K562 (cell line): Measurements from ENCODE around the gene PCLAF. TPM values are rescaled to one million over a fixed set of nuclear protein-coding genes. Genes with fewer than 3 reads are reported as not detected.

Experiments used
- MEF2A ChIP-seq: IDR thresholded peaks from 2 replicates; pipeline ENCODE4 v1.6.1; 2011; ENCODE audit warnings: low read depth, mild to moderate bottlenecking, low read length, moderate library complexity; ENCODE audit not compliant: control insufficient read depth
- MYC ChIP-seq, 2 experiments: fragments of 250-450 bp in 1 of 2; sonication (Bioruptor Pico) in 1 of 2; IDR thresholded peaks; 2 replicates each; pipeline versions ENCODE4 v1.5.1 to v1.6.1; 2012 to 2021; ENCODE audit warnings: low read depth in 2 of 2, borderline replicate concordance in 1 of 2, improper control_type of control experiment in 1 of 2, low read length in 1 of 2, mild to moderate bottlenecking in 1 of 2, moderate library complexity in 1 of 2
- NCOR1 ChIP-seq: fragments of 450-650 bp; IDR thresholded peaks from 2 replicates; pipeline ENCODE4 v1.6.1; 2016; ENCODE audit warnings: mild to moderate bottlenecking, moderate library complexity
- NFIC ChIP-seq: fragments of 450-650 bp; IDR thresholded peaks from 2 replicates; pipeline ENCODE4 v1.6.1; 2017; ENCODE audit warnings: mild to moderate bottlenecking, inconsistent platforms
- NFIX ChIP-seq: fragments of 250-450 bp; sonication (Bioruptor Pico); IDR thresholded peaks from 2 replicates; pipeline ENCODE4 v1.4.0; 2020; ENCODE audit warnings: low read depth, mild to moderate bottlenecking, moderate library complexity
- NFYB ChIP-seq: IDR thresholded peaks from 2 replicates; pipeline ENCODE4 v1.6.1; 2011; ENCODE audit warnings: mild to moderate bottlenecking, moderate library complexity; ENCODE audit not compliant: insufficient read length; ENCODE audit errors: extremely low read depth
- PBX2 ChIP-seq, 2 experiments: IDR thresholded peaks in 1 of 2; conservative IDR thresholded peaks in 1 of 2; 2 replicates each; pipeline ENCODE4 v1.6.1; 2016; ENCODE audit warnings: low read depth in 2 of 2, mild to moderate bottlenecking in 1 of 2, missing compliant biosample characterization in 1 of 2, missing genetic modification characterization in 1 of 2, moderate library complexity in 1 of 2
- RBFOX2 ChIP-seq: fragments of 200-400 bp; formaldehyde crosslinking; IDR thresholded peaks from 2 replicates; pipeline ENCODE4 v1.6.1; 2017; ENCODE audit warnings: low read depth, mild to moderate bottlenecking, low read length, moderate library complexity
- SRF ChIP-seq, 2 experiments: fragments of 250-450, 450-650 bp in 1 of 2; sonication (Bioruptor Pico) in 1 of 2; sonication (generic) in 1 of 2; formaldehyde crosslinking; IDR thresholded peaks; 2 replicates each; pipeline versions ENCODE4 v1.5.0 to v1.5.1; 2020 to 2022; ENCODE audit warnings: mild to moderate bottlenecking in 1 of 2, missing genetic modification reagents in 1 of 2
- ZBTB43 ChIP-seq: sonication (generic); formaldehyde crosslinking; IDR thresholded peaks from 2 replicates; pipeline ENCODE4 v1.8.0; 2023; ENCODE audit warnings: mild to moderate bottlenecking, missing genetic modification reagents
- polyA plus RNA-seq, 8 experiments: library from polyadenylated mRNA; depleted of rRNA in 4 of 8; stranded (reverse) in 5 of 8; unstranded in 3 of 8; fragments of >200 nt; fragmentation: Nextera tagmentation in 2 of 8; fragmentation: Illumina TruSeq in 1 of 8; extraction: Ambion mirVana in 2 of 8; extraction: Trizol in 1 of 8; gene quantifications; 2 replicates each; pipeline versions ENCODE4 v1.2.1 to v1.2.3, GENCODE V29; 2011 to 2014; ENCODE audit warnings: inconsistent platforms in 1 of 8, missing spikeins in 1 of 8
- total RNA-seq, 7 experiments: library from RNA; depleted of rRNA in 6 of 7; stranded (reverse); fragments of >200 nt in 6 of 7; fragmentation: Illumina TruSeq in 2 of 7; extraction: Trizol in 2 of 7; gene quantifications; 2 replicates each; pipeline versions ENCODE4 v1.2.1 to v1.2.3, GENCODE V29; 2011 to 2021; ENCODE audit warnings: low replicate concordance in 1 of 7
- TF ChIP-seq, protein P1 (sequence below): fragments of 450-650 bp; IDR thresholded peaks from 2 replicates; pipeline ENCODE4 v1.6.1; 2016; ENCODE audit warnings: mild to moderate bottlenecking
- TF ChIP-seq, protein P2 (sequence below): fragments of 250-450 bp; sonication (Bioruptor Pico); IDR thresholded peaks from 2 replicates; pipeline ENCODE4 v1.4.0; 2020
- TF ChIP-seq, protein P3 (sequence below): sonication (generic); formaldehyde crosslinking; IDR thresholded peaks from 2 replicates; pipeline ENCODE4 v1.8.0; 2022; ENCODE audit warnings: mild to moderate bottlenecking, missing genetic modification reagents

The PCLAF gene
- total and polyA plus RNA-seq, 9 of the 15 experiments (the other 6 are each of a cell fraction or from before 2014, with no cell fraction given): 112 to 881 (median 360) TPM

GRCh38 chr15:64387562-64388168 lies 6.4 kb upstream of the PCLAF start, which contains the start of gene TRIP4 (continued):
- TF ChIP-seq PBX2 (CRISPR knock-in tag; IDR thresholded peaks at IDR 0.05; ENCODE audit: low read depth) (no peak), PBX2 (tag; conservative IDR thresholded peaks at IDR 0.05; ENCODE audit: low read depth) (no peak), MYC (IDR thresholded peaks at IDR 0.05; ENCODE audit: low read depth, low read length) (peak; percentile 91), MYC (CRISPR knock-in tag; IDR thresholded peaks at IDR 0.05; ENCODE audit: borderline replicate concordance, low read depth) (no peak; the same call in 1 of the 2 replicates), ZBTB43 (CRISPR knock-in tag) (peak; percentile 87; the same call in 1 of the 2 replicates), MEF2A (0 out of 2 replicates have a peak, but pooled peaks have one; percentile 51), NFYB (no peak), NFIC (peak; percentile 79), NFIX (CRISPR knock-in tag) (no peak), SRF (CRISPR knock-in tag; IDR thresholded peaks at IDR 0.05) (peak in 1 of 2 experiments; percentile 72; a peak in 1 of 4 replicates), RBFOX2 (peak; percentile 92), NCOR1 (peak; percentile 70)
- TF ChIP-seq, protein P1, sequence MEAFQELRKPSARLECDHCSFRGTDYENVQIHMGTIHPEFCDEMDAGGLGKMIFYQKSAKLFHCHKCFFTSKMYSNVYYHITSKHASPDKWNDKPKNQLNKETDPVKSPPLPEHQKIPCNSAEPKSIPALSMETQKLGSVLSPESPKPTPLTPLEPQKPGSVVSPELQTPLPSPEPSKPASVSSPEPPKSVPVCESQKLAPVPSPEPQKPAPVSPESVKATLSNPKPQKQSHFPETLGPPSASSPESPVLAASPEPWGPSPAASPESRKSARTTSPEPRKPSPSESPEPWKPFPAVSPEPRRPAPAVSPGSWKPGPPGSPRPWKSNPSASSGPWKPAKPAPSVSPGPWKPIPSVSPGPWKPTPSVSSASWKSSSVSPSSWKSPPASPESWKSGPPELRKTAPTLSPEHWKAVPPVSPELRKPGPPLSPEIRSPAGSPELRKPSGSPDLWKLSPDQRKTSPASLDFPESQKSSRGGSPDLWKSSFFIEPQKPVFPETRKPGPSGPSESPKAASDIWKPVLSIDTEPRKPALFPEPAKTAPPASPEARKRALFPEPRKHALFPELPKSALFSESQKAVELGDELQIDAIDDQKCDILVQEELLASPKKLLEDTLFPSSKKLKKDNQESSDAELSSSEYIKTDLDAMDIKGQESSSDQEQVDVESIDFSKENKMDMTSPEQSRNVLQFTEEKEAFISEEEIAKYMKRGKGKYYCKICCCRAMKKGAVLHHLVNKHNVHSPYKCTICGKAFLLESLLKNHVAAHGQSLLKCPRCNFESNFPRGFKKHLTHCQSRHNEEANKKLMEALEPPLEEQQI: peak; percentile 100
- TF ChIP-seq, protein P2, sequence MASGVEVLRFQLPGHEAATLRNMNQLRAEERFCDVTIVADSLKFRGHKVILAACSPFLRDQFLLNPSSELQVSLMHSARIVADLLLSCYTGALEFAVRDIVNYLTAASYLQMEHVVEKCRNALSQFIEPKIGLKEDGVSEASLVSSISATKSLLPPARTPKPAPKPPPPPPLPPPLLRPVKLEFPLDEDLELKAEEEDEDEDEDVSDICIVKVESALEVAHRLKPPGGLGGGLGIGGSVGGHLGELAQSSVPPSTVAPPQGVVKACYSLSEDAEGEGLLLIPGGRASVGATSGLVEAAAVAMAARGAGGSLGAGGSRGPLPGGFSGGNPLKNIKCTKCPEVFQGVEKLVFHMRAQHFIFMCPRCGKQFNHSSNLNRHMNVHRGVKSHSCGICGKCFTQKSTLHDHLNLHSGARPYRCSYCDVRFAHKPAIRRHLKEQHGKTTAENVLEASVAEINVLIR (CRISPR knock-in tag): 0 out of 2 replicates have a peak, but pooled peaks have one; percentile 30
- TF ChIP-seq, protein P3, sequence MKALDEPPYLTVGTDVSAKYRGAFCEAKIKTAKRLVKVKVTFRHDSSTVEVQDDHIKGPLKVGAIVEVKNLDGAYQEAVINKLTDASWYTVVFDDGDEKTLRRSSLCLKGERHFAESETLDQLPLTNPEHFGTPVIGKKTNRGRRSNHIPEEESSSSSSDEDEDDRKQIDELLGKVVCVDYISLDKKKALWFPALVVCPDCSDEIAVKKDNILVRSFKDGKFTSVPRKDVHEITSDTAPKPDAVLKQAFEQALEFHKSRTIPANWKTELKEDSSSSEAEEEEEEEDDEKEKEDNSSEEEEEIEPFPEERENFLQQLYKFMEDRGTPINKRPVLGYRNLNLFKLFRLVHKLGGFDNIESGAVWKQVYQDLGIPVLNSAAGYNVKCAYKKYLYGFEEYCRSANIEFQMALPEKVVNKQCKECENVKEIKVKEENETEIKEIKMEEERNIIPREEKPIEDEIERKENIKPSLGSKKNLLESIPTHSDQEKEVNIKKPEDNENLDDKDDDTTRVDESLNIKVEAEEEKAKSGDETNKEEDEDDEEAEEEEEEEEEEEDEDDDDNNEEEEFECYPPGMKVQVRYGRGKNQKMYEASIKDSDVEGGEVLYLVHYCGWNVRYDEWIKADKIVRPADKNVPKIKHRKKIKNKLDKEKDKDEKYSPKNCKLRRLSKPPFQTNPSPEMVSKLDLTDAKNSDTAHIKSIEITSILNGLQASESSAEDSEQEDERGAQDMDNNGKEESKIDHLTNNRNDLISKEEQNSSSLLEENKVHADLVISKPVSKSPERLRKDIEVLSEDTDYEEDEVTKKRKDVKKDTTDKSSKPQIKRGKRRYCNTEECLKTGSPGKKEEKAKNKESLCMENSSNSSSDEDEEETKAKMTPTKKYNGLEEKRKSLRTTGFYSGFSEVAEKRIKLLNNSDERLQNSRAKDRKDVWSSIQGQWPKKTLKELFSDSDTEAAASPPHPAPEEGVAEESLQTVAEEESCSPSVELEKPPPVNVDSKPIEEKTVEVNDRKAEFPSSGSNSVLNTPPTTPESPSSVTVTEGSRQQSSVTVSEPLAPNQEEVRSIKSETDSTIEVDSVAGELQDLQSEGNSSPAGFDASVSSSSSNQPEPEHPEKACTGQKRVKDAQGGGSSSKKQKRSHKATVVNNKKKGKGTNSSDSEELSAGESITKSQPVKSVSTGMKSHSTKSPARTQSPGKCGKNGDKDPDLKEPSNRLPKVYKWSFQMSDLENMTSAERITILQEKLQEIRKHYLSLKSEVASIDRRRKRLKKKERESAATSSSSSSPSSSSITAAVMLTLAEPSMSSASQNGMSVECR (CRISPR knock-in tag): peak; percentile 100
